Measurements from ENCODE around the gene HDAC4. TPM values are rescaled to one million over a fixed set of nuclear protein-coding genes. Genes with fewer than 3 reads are reported as not detected.

Gene HDAC4
- total and polyA plus RNA-seq, 9 of the 15 experiments (the other 6 are each of a cell fraction or from before 2014, with no cell fraction given), result 0.11 to 20.2 (median 4.0) TPM

DNA sequence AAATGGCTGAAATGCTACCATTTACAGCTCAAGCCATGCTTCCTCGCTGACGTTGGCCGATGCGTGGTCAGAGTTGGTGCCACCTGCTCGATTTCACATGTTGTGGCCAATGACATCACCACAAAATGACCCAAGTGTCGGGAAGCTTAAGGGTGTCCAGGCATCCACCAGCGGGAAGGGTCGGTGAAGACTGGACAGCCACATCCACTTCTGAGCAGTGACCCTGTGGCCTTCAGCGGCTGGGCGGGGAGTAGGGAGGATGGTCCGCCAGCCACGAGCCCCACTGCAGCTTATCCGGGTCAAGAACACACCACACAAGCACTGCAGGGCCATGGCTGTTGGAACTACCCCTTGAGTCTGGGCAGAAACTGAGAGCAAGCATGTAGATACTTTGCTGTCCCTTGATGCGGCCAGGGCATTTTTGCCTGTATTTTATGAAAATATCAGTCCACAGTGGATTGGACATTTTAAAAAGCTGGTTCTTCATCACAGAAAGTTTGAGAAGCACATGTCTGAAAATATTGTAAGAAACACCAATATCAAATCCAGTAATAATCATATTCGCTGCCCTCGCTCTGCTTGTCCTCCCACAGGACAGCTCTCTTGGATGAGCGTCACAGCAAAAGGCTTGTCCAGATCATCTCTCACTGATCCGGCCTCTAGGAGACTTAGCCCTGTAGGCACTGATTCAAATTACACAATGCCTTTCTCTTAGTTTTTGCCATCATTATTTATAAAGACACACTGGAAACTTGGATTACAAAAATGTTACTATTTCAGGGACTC lies 379.0 kb downstream of the HDAC4 start:
- Histone ChIP-seq H2AFZ (ENCODE audit: low read depth, low read length) (no peak overlapping the region), H4K20me1 (replicated peaks; ENCODE audit: control insufficient read depth, insufficient read depth, low read length) (no peaks in the 10 kb centered on the region), H3K4me3 (no peak overlapping the region), H3K27me3 (ENCODE audit: control insufficient read depth in 2 of 2, insufficient read depth in 2 of 2, low read length in 2 of 2) (peaks cover 10 to 62% of the 10 kb centered on the region in 2 experiments; a peak in 4 of 5 replicates), H3K36me3 (ENCODE audit: control insufficient read depth, insufficient read depth, low read length) (no peaks in the 10 kb centered on the region), H3K9me1 (ENCODE audit: control insufficient read depth, insufficient read depth, low read length) (no peaks in the 10 kb centered on the region), H3K9me3 (replicated peaks; ENCODE audit: control insufficient read depth, insufficient read depth, low read depth, low read length) (no peaks in the 10 kb centered on the region), H3K4me1 (replicated peaks in 1 of 2; ENCODE audit: control insufficient read depth in 2 of 2, insufficient read depth in 2 of 2, low read length in 2 of 2) (peaks cover 0 to 4% of the 10 kb centered on the region in 2 experiments; a peak in 2 of 5 replicates), H3K9ac (ENCODE audit: insufficient read depth in 1 of 2, low read depth in 2 of 2, low read length in 2 of 2) (no peak overlapping the region), H3K79me2 (ENCODE audit: control insufficient read depth, insufficient read depth, low read length) (no peaks in the 10 kb centered on the region), H3K4me2 (ENCODE audit: insufficient read depth, low read length) (no peak overlapping the region), H3K27ac (ENCODE audit: extremely low read depth, low read depth, low read length) (no peak overlapping the region)
- DNase-seq (ENCODE audit: extremely low read depth in 1 of 4, low spot score in 3 of 4) (no peak), FAIRE-seq (no peak), ATAC-seq (no peak)
- ChIA-PET CTCF (ENCODE audit: low intra/inter-chr PET ratio) (no interaction called here), POLR2A (interaction anchor here (0.6 kb wide), 1 partner anchor 874 kb away, joined by 3 read pairs; no protein-coding TSS in a partner anchor)
- intact Hi-C loops (cut with micrococcal nuclease) (no loop called here), in situ Hi-C loops (cut with MboI) (no loop called here)
- no TSS peak for BruUV-seq (replicated peaks)
- WGBS (ENCODE audit: insufficient coverage, low coverage, missing lambda C conversion rate), result 0% methylated on average over 16 of the region's 18 CpGs
- TF ChIP-seq ZZZ3 (IDR thresholded peaks at IDR 0.05), result no peak
- no peak for TF ChIP-seq U2AF2 (optimal IDR thresholded peaks at IDR 0.05; ENCODE audit: low read depth, low read length)
- TF ChIP-seq EWSR1 (IDR thresholded peaks at IDR 0.05; ENCODE audit: borderline replicate concordance, low read depth, partially characterized antibody), result no peak
- no peak for TF ChIP-seq ZNF830 (CRISPR knock-in tag; IDR thresholded peaks at IDR 0.05)
- no peak for TF ChIP-seq ZNF316 (IDR thresholded peaks at IDR 0.05)
- TF ChIP-seq POLR2A (conservative IDR thresholded peaks at IDR 0.05), result no peak
- no peak for TF ChIP-seq RBM14 (IDR thresholded peaks at IDR 0.05; ENCODE audit: borderline replicate concordance, insufficient read depth, low read depth, low read length)
- TF ChIP-seq, protein P1, sequence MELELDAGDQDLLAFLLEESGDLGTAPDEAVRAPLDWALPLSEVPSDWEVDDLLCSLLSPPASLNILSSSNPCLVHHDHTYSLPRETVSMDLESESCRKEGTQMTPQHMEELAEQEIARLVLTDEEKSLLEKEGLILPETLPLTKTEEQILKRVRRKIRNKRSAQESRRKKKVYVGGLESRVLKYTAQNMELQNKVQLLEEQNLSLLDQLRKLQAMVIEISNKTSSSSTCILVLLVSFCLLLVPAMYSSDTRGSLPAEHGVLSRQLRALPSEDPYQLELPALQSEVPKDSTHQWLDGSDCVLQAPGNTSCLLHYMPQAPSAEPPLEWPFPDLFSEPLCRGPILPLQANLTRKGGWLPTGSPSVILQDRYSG (tag; conservative IDR thresholded peaks at IDR 0.05; ENCODE audit: low read depth), result no peak
- no peak for TF ChIP-seq ZNF778 (CRISPR knock-in tag; IDR thresholded peaks at IDR 0.05)
- no peak for TF ChIP-seq DIDO1 (tag; IDR thresholded peaks at IDR 0.05; ENCODE audit: low read depth)
- no peak for TF ChIP-seq POLR3G (IDR thresholded peaks at IDR 0.05; ENCODE audit: extremely low read depth, insufficient read length, insufficient replicate concordance)
- no peak for TF ChIP-seq BDP1 (IDR thresholded peaks at IDR 0.05; ENCODE audit: insufficient read depth, insufficient read length)
- TF ChIP-seq, protein P2, sequence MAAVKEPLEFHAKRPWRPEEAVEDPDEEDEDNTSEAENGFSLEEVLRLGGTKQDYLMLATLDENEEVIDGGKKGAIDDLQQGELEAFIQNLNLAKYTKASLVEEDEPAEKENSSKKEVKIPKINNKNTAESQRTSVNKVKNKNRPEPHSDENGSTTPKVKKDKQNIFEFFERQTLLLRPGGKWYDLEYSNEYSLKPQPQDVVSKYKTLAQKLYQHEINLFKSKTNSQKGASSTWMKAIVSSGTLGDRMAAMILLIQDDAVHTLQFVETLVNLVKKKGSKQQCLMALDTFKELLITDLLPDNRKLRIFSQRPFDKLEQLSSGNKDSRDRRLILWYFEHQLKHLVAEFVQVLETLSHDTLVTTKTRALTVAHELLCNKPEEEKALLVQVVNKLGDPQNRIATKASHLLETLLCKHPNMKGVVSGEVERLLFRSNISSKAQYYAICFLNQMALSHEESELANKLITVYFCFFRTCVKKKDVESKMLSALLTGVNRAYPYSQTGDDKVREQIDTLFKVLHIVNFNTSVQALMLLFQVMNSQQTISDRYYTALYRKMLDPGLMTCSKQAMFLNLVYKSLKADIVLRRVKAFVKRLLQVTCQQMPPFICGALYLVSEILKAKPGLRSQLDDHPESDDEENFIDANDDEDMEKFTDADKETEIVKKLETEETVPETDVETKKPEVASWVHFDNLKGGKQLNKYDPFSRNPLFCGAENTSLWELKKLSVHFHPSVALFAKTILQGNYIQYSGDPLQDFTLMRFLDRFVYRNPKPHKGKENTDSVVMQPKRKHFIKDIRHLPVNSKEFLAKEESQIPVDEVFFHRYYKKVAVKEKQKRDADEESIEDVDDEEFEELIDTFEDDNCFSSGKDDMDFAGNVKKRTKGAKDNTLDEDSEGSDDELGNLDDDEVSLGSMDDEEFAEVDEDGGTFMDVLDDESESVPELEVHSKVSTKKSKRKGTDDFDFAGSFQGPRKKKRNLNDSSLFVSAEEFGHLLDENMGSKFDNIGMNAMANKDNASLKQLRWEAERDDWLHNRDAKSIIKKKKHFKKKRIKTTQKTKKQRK (IDR thresholded peaks at IDR 0.05; ENCODE audit: borderline replicate concordance, low read depth, low read length), result no peak
- TF ChIP-seq NFXL1 (CRISPR knock-in tag; IDR thresholded peaks at IDR 0.05), result no peak
- TF ChIP-seq, protein P3, sequence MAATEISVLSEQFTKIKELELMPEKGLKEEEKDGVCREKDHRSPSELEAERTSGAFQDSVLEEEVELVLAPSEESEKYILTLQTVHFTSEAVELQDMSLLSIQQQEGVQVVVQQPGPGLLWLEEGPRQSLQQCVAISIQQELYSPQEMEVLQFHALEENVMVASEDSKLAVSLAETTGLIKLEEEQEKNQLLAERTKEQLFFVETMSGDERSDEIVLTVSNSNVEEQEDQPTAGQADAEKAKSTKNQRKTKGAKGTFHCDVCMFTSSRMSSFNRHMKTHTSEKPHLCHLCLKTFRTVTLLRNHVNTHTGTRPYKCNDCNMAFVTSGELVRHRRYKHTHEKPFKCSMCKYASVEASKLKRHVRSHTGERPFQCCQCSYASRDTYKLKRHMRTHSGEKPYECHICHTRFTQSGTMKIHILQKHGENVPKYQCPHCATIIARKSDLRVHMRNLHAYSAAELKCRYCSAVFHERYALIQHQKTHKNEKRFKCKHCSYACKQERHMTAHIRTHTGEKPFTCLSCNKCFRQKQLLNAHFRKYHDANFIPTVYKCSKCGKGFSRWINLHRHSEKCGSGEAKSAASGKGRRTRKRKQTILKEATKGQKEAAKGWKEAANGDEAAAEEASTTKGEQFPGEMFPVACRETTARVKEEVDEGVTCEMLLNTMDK (IDR thresholded peaks at IDR 0.05; ENCODE audit: borderline replicate concordance, insufficient read depth, low read depth, low read length, poor library complexity, severe bottlenecking), result no peak
- TF ChIP-seq ZNF3 (CRISPR knock-in tag; IDR thresholded peaks at IDR 0.05), result no peak
